ENCODE results near the gene TRIM34.

GRCh38 chr11:5596607-5597201, 28.1 kb upstream of the TRIM34 start, which contains the start of gene TRIM6:
- TF ChIP-seq, protein P1, sequence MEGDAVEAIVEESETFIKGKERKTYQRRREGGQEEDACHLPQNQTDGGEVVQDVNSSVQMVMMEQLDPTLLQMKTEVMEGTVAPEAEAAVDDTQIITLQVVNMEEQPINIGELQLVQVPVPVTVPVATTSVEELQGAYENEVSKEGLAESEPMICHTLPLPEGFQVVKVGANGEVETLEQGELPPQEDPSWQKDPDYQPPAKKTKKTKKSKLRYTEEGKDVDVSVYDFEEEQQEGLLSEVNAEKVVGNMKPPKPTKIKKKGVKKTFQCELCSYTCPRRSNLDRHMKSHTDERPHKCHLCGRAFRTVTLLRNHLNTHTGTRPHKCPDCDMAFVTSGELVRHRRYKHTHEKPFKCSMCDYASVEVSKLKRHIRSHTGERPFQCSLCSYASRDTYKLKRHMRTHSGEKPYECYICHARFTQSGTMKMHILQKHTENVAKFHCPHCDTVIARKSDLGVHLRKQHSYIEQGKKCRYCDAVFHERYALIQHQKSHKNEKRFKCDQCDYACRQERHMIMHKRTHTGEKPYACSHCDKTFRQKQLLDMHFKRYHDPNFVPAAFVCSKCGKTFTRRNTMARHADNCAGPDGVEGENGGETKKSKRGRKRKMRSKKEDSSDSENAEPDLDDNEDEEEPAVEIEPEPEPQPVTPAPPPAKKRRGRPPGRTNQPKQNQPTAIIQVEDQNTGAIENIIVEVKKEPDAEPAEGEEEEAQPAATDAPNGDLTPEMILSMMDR (IDR thresholded peaks at IDR 0.05 in 2 of 3, conservative IDR thresholded peaks at IDR 0.05 in 1 of 3; ENCODE audit: borderline replicate concordance in 1 of 3, insufficient read depth in 1 of 3, low read depth in 2 of 3, low read length in 2 of 3), result no peak
- TF ChIP-seq CEBPB (IDR thresholded peaks at IDR 0.05; ENCODE audit: low read depth), result no peak
- no peak for TF ChIP-seq YY1 (IDR thresholded peaks at IDR 0.05; ENCODE audit: extremely low read depth, insufficient replicate concordance, low read depth, low read length)
- peak; percentile 39 for TF ChIP-seq POLR2A (IDR thresholded peaks at IDR 0.05; ENCODE audit: borderline replicate concordance, extremely low read depth, insufficient read depth, insufficient read length)
- TF ChIP-seq, protein P2, sequence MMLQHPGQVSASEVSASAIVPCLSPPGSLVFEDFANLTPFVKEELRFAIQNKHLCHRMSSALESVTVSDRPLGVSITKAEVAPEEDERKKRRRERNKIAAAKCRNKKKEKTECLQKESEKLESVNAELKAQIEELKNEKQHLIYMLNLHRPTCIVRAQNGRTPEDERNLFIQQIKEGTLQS (IDR thresholded peaks at IDR 0.05), result no peak
- TF ChIP-seq, protein P3, sequence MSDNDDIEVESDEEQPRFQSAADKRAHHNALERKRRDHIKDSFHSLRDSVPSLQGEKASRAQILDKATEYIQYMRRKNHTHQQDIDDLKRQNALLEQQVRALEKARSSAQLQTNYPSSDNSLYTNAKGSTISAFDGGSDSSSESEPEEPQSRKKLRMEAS (IDR thresholded peaks at IDR 0.05), result no peak
- no peak for TF ChIP-seq EZH2 (IDR thresholded peaks at IDR 0.05)
- no peak for TF ChIP-seq RAD21 (IDR thresholded peaks at IDR 0.05; ENCODE audit: low read depth)
- TF ChIP-seq FOSL1 (IDR thresholded peaks at IDR 0.05; ENCODE audit: low read depth), result no peak

Measured in HCT116 (cell line).